ENCODE results near the gene MNS1.

The MNS1 gene

GRCh38 chr15:56468401-56468800, 3.5 kb upstream of the MNS1 start:
- Histone ChIP-seq H3K4me2 (ENCODE audit: low read length) (peak overlapping the region; percentile 80), H3F3A (ENCODE audit: control insufficient read depth, insufficient read depth) (peaks cover 4% of the 10 kb centered on the region; the same call in 1 of the 2 replicates), H3K4me3 (ENCODE audit: low read length) (peak overlapping the region; percentile 64)

GRCh38 chr15:56467616-56468015, 2.7 kb upstream of the MNS1 start:
- Histone ChIP-seq H3K27ac (ENCODE audit: low read depth, low read length) (no peak overlapping the region), H3K36me3 (ENCODE audit: control insufficient read depth, low read length) (no peaks in the 10 kb centered on the region), H3K4me2 (ENCODE audit: low read length) (no peak overlapping the region; the same call in 1 of the 2 replicates), H3K27me3 (ENCODE audit: control insufficient read depth, low read length) (no peaks in the 10 kb centered on the region), H3K79me2 (ENCODE audit: control insufficient read depth, low read length) (no peaks in the 10 kb centered on the region), H3F3A (ENCODE audit: control insufficient read depth, insufficient read depth) (peaks cover 8% of the 10 kb centered on the region), H4K20me1 (ENCODE audit: control insufficient read depth, insufficient read depth, low read depth, low read length) (no peaks in the 10 kb centered on the region), H3K4me3 (ENCODE audit: low read length) (no peak overlapping the region), H3K4me1 (ENCODE audit: control insufficient read depth, low read length) (peaks cover 32% of the 10 kb centered on the region), H3K9me2 (replicated peaks; ENCODE audit: control insufficient read depth, low read length) (no peaks in the 10 kb centered on the region), H3K9me3 (ENCODE audit: control insufficient read depth, insufficient read depth, low read length) (no peaks in the 10 kb centered on the region)
- TF ChIP-seq EZH2phosphoT487 (IDR thresholded peaks at IDR 0.05; ENCODE audit: borderline replicate concordance, low read length) (no peak), CTCF (IDR thresholded peaks at IDR 0.05; ENCODE audit: low read depth, low read length, poor library complexity, severe bottlenecking) (no peak)

More at GRCh38 chr15:56468401-56468800, 3.5 kb upstream of the MNS1 start:
- H3K9me2 ChIP-seq (replicated peaks; ENCODE audit: control insufficient read depth, low read length), result no peaks in the 10 kb centered on the region
- no peaks in the 10 kb centered on the region for H3K79me2 ChIP-seq (ENCODE audit: control insufficient read depth, low read length)
- H4K20me1 ChIP-seq (ENCODE audit: control insufficient read depth, insufficient read depth, low read depth, low read length), result no peaks in the 10 kb centered on the region
- TF ChIP-seq CTCF (IDR thresholded peaks at IDR 0.05; ENCODE audit: low read depth, low read length, poor library complexity, severe bottlenecking), result no peak
- no peak for TF ChIP-seq EZH2phosphoT487 (IDR thresholded peaks at IDR 0.05; ENCODE audit: borderline replicate concordance, low read length)
- H3K36me3 ChIP-seq (ENCODE audit: control insufficient read depth, low read length), result no peaks in the 10 kb centered on the region
- H3K4me1 ChIP-seq (ENCODE audit: control insufficient read depth, low read length), result peaks cover 32% of the 10 kb centered on the region
- H3K27me3 ChIP-seq (ENCODE audit: control insufficient read depth, low read length), result no peaks in the 10 kb centered on the region
- no peak overlapping the region for H3K27ac ChIP-seq (ENCODE audit: low read depth, low read length)
- H3K9me3 ChIP-seq (ENCODE audit: control insufficient read depth, insufficient read depth, low read length), result no peaks in the 10 kb centered on the region

- Histone ChIP-seq H3K79me2 (ENCODE audit: control insufficient read depth, low read length) (no peaks in the 10 kb centered on the region), H3K4me1 (ENCODE audit: control insufficient read depth, low read length) (peaks cover 30% of the 10 kb centered on the region), H3K4me3 (ENCODE audit: low read length) (no peak overlapping the region), H3K4me2 (ENCODE audit: low read length) (no peak overlapping the region), H3F3A (ENCODE audit: control insufficient read depth, insufficient read depth) (peaks cover 7% of the 10 kb centered on the region; the same call in 1 of the 2 replicates), H3K9me3 (ENCODE audit: control insufficient read depth, insufficient read depth, low read length) (no peaks in the 10 kb centered on the region), H3K27ac (ENCODE audit: low read depth, low read length) (no peak overlapping the region), H3K9me2 (replicated peaks; ENCODE audit: control insufficient read depth, low read length) (no peaks in the 10 kb centered on the region), H3K36me3 (ENCODE audit: control insufficient read depth, low read length) (peaks cover 13% of the 10 kb centered on the region), H3K27me3 (ENCODE audit: control insufficient read depth, low read length) (no peaks in the 10 kb centered on the region), H4K20me1 (ENCODE audit: control insufficient read depth, insufficient read depth, low read depth, low read length) (no peaks in the 10 kb centered on the region)
- TF ChIP-seq CTCF (IDR thresholded peaks at IDR 0.05; ENCODE audit: low read depth, low read length, poor library complexity, severe bottlenecking) (no peak), EZH2phosphoT487 (IDR thresholded peaks at IDR 0.05; ENCODE audit: borderline replicate concordance, low read length) (no peak)
Measured at GRCh38 chr15:56460947-56461346, 4.0 kb downstream of the MNS1 start.
